Measurements from ENCODE around the gene ST7L. TPM values are rescaled to one million over a fixed set of nuclear protein-coding genes. Genes with fewer than 3 reads are reported as not detected.
"Not testable (repeated sequence)": the region's sequence is repeated elsewhere in the genome, so short reads cannot be mapped to it uniquely, and the experiment has no call there.

Gene ST7L
- total RNA-seq, 1 donor from 2014 or later = 16.7 TPM

DNA sequence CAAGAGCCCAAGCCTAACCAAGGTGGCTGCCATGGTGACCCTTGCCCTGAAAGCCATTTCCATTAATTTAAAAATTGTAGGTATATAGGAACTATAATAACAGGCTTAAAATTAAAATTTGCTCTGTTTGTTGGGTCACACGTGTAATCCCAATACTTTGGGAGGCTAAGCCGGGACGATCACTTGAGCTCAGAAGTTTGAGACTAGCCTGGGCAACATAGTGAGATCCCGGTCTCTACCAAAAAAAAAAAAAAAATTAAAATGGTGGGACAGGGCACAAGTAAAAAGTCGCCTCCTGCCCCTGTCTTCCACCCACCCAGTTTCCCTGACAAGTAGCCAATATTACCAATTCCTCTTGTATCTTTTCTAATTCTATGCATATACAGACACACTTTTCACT is 7.3 kb upstream of the ST7L start:
- TF ChIP-seq POLR2AphosphoS5 (IDR thresholded peaks at IDR 0.05; ENCODE audit: insufficient read depth in 1 of 2, low read depth in 1 of 2) = no peak
- no peak for TF ChIP-seq POLR2A (IDR thresholded peaks at IDR 0.05)

DNA sequence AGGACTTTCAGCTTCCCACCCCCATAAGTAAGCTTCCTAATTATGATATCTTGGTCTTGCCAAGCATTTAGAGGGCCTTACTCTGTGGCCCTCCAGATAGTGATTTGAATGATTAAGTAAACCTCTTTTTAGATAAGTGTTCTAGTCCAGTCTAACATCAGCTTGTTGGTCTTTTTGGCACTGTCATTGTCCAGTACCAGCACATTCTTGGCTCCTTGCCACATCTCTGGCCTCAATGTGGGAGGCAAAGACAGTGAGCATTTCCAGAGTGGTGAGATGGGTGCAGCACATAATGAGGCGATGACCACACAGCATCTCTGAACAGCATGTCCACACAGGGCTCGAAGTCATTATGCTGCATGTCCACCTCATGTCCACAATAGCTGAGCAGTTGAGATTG is 6.8 kb upstream of the ST7L start:
- DNase-seq (ENCODE audit: extremely low spot score in 2 of 2) = no peak
- H3K36me3 ChIP-seq = no peaks in the 10 kb centered on the region
- no peak overlapping the region for H3K4me3 ChIP-seq
- TF ChIP-seq, protein P1, sequence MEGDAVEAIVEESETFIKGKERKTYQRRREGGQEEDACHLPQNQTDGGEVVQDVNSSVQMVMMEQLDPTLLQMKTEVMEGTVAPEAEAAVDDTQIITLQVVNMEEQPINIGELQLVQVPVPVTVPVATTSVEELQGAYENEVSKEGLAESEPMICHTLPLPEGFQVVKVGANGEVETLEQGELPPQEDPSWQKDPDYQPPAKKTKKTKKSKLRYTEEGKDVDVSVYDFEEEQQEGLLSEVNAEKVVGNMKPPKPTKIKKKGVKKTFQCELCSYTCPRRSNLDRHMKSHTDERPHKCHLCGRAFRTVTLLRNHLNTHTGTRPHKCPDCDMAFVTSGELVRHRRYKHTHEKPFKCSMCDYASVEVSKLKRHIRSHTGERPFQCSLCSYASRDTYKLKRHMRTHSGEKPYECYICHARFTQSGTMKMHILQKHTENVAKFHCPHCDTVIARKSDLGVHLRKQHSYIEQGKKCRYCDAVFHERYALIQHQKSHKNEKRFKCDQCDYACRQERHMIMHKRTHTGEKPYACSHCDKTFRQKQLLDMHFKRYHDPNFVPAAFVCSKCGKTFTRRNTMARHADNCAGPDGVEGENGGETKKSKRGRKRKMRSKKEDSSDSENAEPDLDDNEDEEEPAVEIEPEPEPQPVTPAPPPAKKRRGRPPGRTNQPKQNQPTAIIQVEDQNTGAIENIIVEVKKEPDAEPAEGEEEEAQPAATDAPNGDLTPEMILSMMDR (IDR thresholded peaks at IDR 0.05) = no peak
- TF ChIP-seq POLR2A (IDR thresholded peaks at IDR 0.05) = no peak
- no peak for TF ChIP-seq POLR2AphosphoS5 (IDR thresholded peaks at IDR 0.05; ENCODE audit: insufficient read depth in 1 of 2, low read depth in 1 of 2)
- H3K27me3 ChIP-seq = no peaks in the 10 kb centered on the region
- intact Hi-C loops (cut with DNase I) = no loop called here
- H3K9me3 ChIP-seq = no peaks in the 10 kb centered on the region
- peaks cover 92% of the 10 kb centered on the region for H3K4me1 ChIP-seq
- H3K27ac ChIP-seq = no peak overlapping the region

More for the DNA sequence above, 7.3 kb upstream of the ST7L start:
- no peaks in the 10 kb centered on the region for H3K27me3 ChIP-seq
- H3K4me3 ChIP-seq = no peak overlapping the region
- H3K9me3 ChIP-seq = no peaks in the 10 kb centered on the region
- no peak for DNase-seq (ENCODE audit: extremely low spot score in 2 of 2)
- H3K4me1 ChIP-seq = peaks cover 91% of the 10 kb centered on the region
- no peaks in the 10 kb centered on the region for H3K36me3 ChIP-seq
- no peak overlapping the region for H3K27ac ChIP-seq
- intact Hi-C loops (cut with DNase I) = no loop called here

DNA sequence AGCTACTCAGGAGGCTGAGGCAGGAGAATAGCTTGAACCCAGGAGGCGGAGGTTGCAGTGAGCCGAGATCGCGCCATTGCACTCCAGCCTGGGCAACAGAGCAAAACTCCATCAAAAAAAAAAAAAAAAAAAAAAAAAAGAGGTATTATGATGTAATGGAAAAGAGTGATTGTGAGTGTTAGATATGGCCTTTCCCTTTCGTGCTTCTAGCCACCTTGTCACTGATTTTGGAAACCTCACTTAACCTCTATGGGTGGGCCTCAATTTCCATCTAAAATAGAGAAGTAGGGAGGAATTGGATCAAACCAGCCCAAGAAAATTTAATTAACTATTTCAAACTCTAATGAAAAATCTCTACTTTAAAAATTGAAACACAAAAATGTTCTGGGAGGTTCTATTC is 5.6 kb upstream of the ST7L start:
- intact Hi-C loops (cut with DNase I); H3K9me3 ChIP-seq; H3K27me3 ChIP-seq; H3K4me3 ChIP-seq; DNase-seq (ENCODE audit: extremely low spot score in 2 of 2); H3K27ac ChIP-seq; H3K36me3 ChIP-seq: not testable (repeated sequence)
- H3K4me1 ChIP-seq = peaks cover 84% of the 10 kb centered on the region

DNA sequence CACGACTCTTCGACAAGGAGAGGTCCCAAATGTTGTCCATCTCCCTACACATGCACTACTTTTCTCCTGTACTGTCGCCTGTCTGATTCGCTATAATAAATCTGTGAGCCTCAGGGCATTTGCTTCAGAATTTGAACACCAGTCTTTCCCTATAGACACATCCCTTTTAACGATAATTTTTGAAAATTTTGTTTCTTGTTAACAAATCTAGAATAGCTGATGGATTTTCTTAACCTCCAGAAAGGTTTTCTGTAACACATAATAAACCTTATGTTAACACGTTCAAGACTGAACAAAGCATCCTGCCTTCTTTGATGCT is 1.4 kb upstream of the ST7L start:
- no peaks in the 10 kb centered on the region for H3K36me3 ChIP-seq
- H3K27me3 ChIP-seq = no peaks in the 10 kb centered on the region
- H3K9me3 ChIP-seq = no peaks in the 10 kb centered on the region
- intact Hi-C loops (cut with DNase I) = no loop called here
- no peak for TF ChIP-seq POLR2AphosphoS5 (IDR thresholded peaks at IDR 0.05; ENCODE audit: insufficient read depth in 1 of 2, low read depth in 1 of 2)
- TF ChIP-seq POLR2A (IDR thresholded peaks at IDR 0.05) = no peak
- TF ChIP-seq, protein P1 (IDR thresholded peaks at IDR 0.05) = no peak
- no peak for DNase-seq (ENCODE audit: extremely low spot score in 2 of 2)
- H3K27ac ChIP-seq = peak overlapping the region; percentile 99
- peak overlapping the region; percentile 97 to 98 for H3K4me3 ChIP-seq
- H3K4me1 ChIP-seq = peaks cover 63% of the 10 kb centered on the region

DNA sequence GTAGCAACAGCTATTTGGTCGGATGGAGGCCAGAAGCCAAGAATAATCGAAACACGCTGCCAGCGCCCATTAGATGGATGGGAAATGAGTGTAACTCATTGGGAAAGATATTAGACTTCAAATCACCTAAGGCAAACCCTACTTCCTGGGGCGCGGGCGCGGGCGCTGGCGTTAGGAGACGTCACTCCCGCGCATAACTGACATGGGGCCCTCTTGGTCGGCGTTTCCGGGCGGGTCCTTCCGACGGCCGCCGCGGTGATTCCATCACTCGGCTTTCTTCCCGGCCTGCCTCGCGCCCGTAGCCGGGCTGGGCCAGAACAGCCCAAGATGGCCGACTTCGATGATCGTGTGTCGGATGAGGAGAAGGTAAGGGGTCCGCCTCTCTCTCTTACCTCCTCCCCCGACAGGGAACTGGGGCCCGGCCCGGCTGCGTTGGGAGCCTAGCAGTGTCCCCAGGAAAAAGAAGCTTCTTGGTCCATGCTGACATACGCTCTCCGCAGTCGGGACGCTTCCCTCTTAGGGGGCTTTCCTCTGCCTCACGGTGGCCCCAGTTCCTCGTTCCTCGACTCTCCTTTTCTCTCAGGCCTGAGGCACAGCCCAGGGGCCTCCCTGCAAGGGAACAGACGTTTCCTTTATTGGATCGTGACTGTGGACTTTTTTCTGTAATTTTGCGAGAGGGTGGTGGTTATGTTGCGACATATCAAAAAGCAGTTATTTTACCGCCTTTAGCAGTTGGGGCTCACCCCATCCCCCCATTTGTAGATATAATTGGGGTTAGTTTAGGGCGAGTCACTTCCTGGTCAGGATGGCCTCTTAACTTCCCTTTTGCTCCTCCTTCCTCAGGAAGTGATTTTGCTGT is 806 bp upstream of the ST7L start, which contains the start of gene CAPZA1:
CAPZA1 (plus strand) TSS at position 315 of the 859 bp plus-strand sequence; CDS start at position 328, 13 bp downstream.
- H3K36me3 ChIP-seq = no peaks in the 10 kb centered on the region
- peak in 1 of 2 donors; percentile 93 for DNase-seq (ENCODE audit: extremely low spot score in 2 of 2)
- TF ChIP-seq, protein P1 (IDR thresholded peaks at IDR 0.05) = no peak
- TF ChIP-seq POLR2AphosphoS5 (IDR thresholded peaks at IDR 0.05; ENCODE audit: insufficient read depth in 1 of 2, low read depth in 1 of 2) (peak; percentile 83 to 97), POLR2A (IDR thresholded peaks at IDR 0.05) (peak in 1 of 2 donors; percentile 83)
- H3K4me3 ChIP-seq = peak within 1 kb of the TSS; percentile 97 to 98
- peaks cover 57% of the 10 kb centered on the region for H3K4me1 ChIP-seq
- intact Hi-C loops (cut with DNase I) = loop anchor here (2.0 kb wide), 1 partner anchor 87 kb away; the partner anchor contains the start of gene RHOC
- H3K27ac ChIP-seq = peak within 1 kb of the TSS; percentile 99
- H3K9me3 ChIP-seq = no peaks in the 10 kb centered on the region
- H3K27me3 ChIP-seq = no peaks in the 10 kb centered on the region
